Testis (tissue), 3 donors: ENCODE measurements around the gene CSKMT. TPM values are rescaled to one million over a fixed set of nuclear protein-coding genes. Genes with fewer than 3 reads are reported as not detected.
A peak's percentile ranks its signal among the peaks of the same experiment; 100 is the strongest.

Source experiments
- DNase-seq: peaks from one replicate; pipeline ENCODE4 v3.0.0-alpha.2; 2019
- H3K27ac ChIP-seq, 2 donors: fragments of 200-600 bp; sonication (generic); one replicate each; pipeline ENCODE4 v1.5.1; 2019
- H3K27me3 ChIP-seq: fragments of 200-600 bp; sonication (generic); one replicate; pipeline ENCODE4 v1.5.1; 2019
- H3K36me3 ChIP-seq: fragments of 200-600 bp; sonication (generic); one replicate; pipeline ENCODE4 v1.5.1; 2017; ENCODE audit warnings: low read depth; ENCODE audit errors: missing control alignments
- H3K4me1 ChIP-seq: fragments of 200-600 bp; sonication (generic); one replicate; pipeline ENCODE4 v1.5.1; 2019
- H3K4me3 ChIP-seq, 2 donors: fragments of 200-600 bp; sonication (generic); one replicate each; pipeline ENCODE4 v1.5.1; 2017 to 2019
- H3K9me3 ChIP-seq: fragments of 200-600 bp; sonication (generic); one replicate; pipeline ENCODE4 v1.5.1; 2017
- CTCF ChIP-seq, 3 experiments: fragments of 450-650 bp in 2 of 3; fragments of 200-600 bp in 1 of 3; sonication (generic) in 1 of 3; IDR thresholded peaks; one replicate each; pipeline ENCODE4 v1.5.1; 2016 to 2019; ENCODE audit warnings: antibody characterized with exemption in 3 of 3, mild to moderate bottlenecking in 2 of 3, moderate library complexity in 1 of 3
- POLR2A ChIP-seq: fragments of 450-650 bp; IDR thresholded peaks from one replicate; pipeline ENCODE4 v1.6.1; 2017; ENCODE audit warnings: antibody characterized with exemption, mild to moderate bottlenecking, moderate library complexity
- WGBS, 2 donors: methylation state at CpG; one replicate each; pipeline ENCODE4 v1.1.5; 2018; 5-methylcytosine and 5-hydroxymethylcytosine counted together
- intact Hi-C: fragments of 100-400 bp; cut with DNase I; formaldehyde crosslinking; loops from one replicate; pipeline ENCODE4 v1.15.1; 2023; ENCODE audit warnings: low total_unique reads
- polyA plus RNA-seq: library from polyadenylated mRNA; stranded (reverse); fragments of 350-450 nt; fragmentation: Illumina TruSeq; extraction: RNeasy Lipid Tissue Mini Kit (QIAGEN cat#74804); gene quantifications from one replicate; pipeline ENCODE4 v1.2.3, GENCODE V29; 2014; ENCODE audit warnings: low read depth, low replicate concordance; ENCODE audit not compliant: insufficient read depth
- total RNA-seq, 2 donors: library from RNA; depleted of rRNA; stranded (reverse); fragments of >200 nt; gene quantifications; one replicate each; pipeline ENCODE4 v1.2.3, GENCODE V29; 2016

CSKMT gene
- total and polyA plus RNA-seq, 3 donors from 2014 or later = 2.0 to 3.7 (median 2.4) TPM

GRCh38 chr11:62676698-62677097, 11.6 kb downstream of the CSKMT start:
- intact Hi-C loops = loop anchor here (10.0 kb wide), 1 partner anchor 282 kb away; no protein-coding TSS in a partner anchor
- TF ChIP-seq POLR2A (no peak), CTCF (IDR thresholded peaks at IDR 0.05) (no peak)

GRCh38 chr11:62677156-62677555, 12.0 kb downstream of the CSKMT start:
- no peak for TF ChIP-seq POLR2A
- TF ChIP-seq CTCF (IDR thresholded peaks at IDR 0.05) = no peak
- DNase-seq = no peak
- no peaks in the 10 kb centered on the region for H3K36me3 ChIP-seq
- WGBS, 2 donors = 59 to 62% methylated on average over 6 of the region's 6 CpGs
- no peak overlapping the region for H3K4me3 ChIP-seq
- no peaks in the 10 kb centered on the region for H3K9me3 ChIP-seq
- no peak overlapping the region for H3K27ac ChIP-seq
- peaks cover 26% of the 10 kb centered on the region for H3K4me1 ChIP-seq
- H3K27me3 ChIP-seq = no peaks in the 10 kb centered on the region
- intact Hi-C loops = loop anchor here (10.0 kb wide), 1 partner anchor 282 kb away; no protein-coding TSS in a partner anchor

More at GRCh38 chr11:62676698-62677097, 11.6 kb downstream of the CSKMT start:
- H3K4me1 ChIP-seq = peaks cover 26% of the 10 kb centered on the region
- WGBS, 2 donors = 49 to 61% methylated on average over 6 of the region's 6 CpGs
- H3K27ac ChIP-seq = no peak overlapping the region
- no peaks in the 10 kb centered on the region for H3K36me3 ChIP-seq
- H3K4me3 ChIP-seq = no peak overlapping the region
- DNase-seq = no peak
- H3K27me3 ChIP-seq = no peaks in the 10 kb centered on the region
- H3K9me3 ChIP-seq = no peaks in the 10 kb centered on the region

- no peak for DNase-seq
- WGBS, 2 donors = 52 to 56% methylated on average over 15 of the region's 15 CpGs
- Histone ChIP-seq H3K4me3 (peak overlapping the region; percentile 74 to 94), H3K9me3 (no peaks in the 10 kb centered on the region), H3K27me3 (no peaks in the 10 kb centered on the region), H3K4me1 (peaks cover 21% of the 10 kb centered on the region), H3K36me3 (no peaks in the 10 kb centered on the region), H3K27ac (peak overlapping the region in 1 of 2 donors; percentile 74)
- TF ChIP-seq CTCF (IDR thresholded peaks at IDR 0.05) (no peak), POLR2A (no peak)
- intact Hi-C loops = loop anchor here (10.0 kb wide), 1 partner anchor 283 kb away; no protein-coding TSS in a partner anchor
Observed at GRCh38 chr11:62677714-62678113, 12.6 kb downstream of the CSKMT start.

GRCh38 chr11:62678433-62678769, 13.3 kb downstream of the CSKMT start:
- H3K27ac ChIP-seq = peak overlapping the region; percentile 74 to 87
- no peaks in the 10 kb centered on the region for H3K9me3 ChIP-seq
- H3K27me3 ChIP-seq = no peaks in the 10 kb centered on the region
- H3K4me1 ChIP-seq = peaks cover 20% of the 10 kb centered on the region
- intact Hi-C loops = loop anchor here (10.0 kb wide), 1 partner anchor 284 kb away; no protein-coding TSS in a partner anchor
- no peak for DNase-seq
- WGBS, 2 donors = 0 to 4% methylated on average over 9 to 14 of the region's 16 CpGs
- H3K4me3 ChIP-seq = peak overlapping the region; percentile 74 to 94
- H3K36me3 ChIP-seq = no peaks in the 10 kb centered on the region
- TF ChIP-seq CTCF (IDR thresholded peaks at IDR 0.05) (no peak), POLR2A (no peak)
